ENCODE data around the gene SHISAL2A.

- no peak for TF ChIP-seq SP1 (IDR thresholded peaks at IDR 0.05)
- TF ChIP-seq ELF4 (IDR thresholded peaks at IDR 0.05): no peak
- no peak for TF ChIP-seq FOXM1 (IDR thresholded peaks at IDR 0.05; ENCODE audit: borderline replicate concordance)
- no peak for TF ChIP-seq SUZ12 (IDR thresholded peaks at IDR 0.05)
- no peak for TF ChIP-seq ZNF384 (IDR thresholded peaks at IDR 0.05)
- TF ChIP-seq TARDBP (IDR thresholded peaks at IDR 0.05): no peak
- TF ChIP-seq ARNT (IDR thresholded peaks at IDR 0.05): no peak
- no peak for TF ChIP-seq HDGF (IDR thresholded peaks at IDR 0.05; ENCODE audit: borderline replicate concordance)
- no peak for TF ChIP-seq FOXK2 (IDR thresholded peaks at IDR 0.05)
- TF ChIP-seq NFRKB (IDR thresholded peaks at IDR 0.05): no peak
- no peak for TF ChIP-seq FOXA1 (IDR thresholded peaks at IDR 0.05)
- TF ChIP-seq BHLHE40 (IDR thresholded peaks at IDR 0.05; ENCODE audit: borderline replicate concordance): no peak
Measured at GRCh38 chr1:52600533-52601179, 32.3 kb upstream of the SHISAL2A start.

All from HEK293T (cell line).